Mucosa of gallbladder (tissue), 1 donor: Measurements from ENCODE around the gene SBF2. TPM values are rescaled to one million over a fixed set of nuclear protein-coding genes. Genes with fewer than 3 reads are reported as not detected.

Experiments used
- DNase-seq: peaks from one replicate; pipeline ENCODE4 v3.0.0-alpha.2; 2020; ENCODE audit warnings: low spot score
- total RNA-seq: library from RNA; stranded (reverse); gene quantifications from one replicate; pipeline ENCODE4 v1.2.1, GENCODE V29; 2021
- donor health status: DM: no; HTN: no; CAD: no.

SBF2 gene
- total RNA-seq, 1 donor from 2014 or later: 53.1 TPM

GRCh38 chr11:10302359-10302743, 8.3 kb upstream of the SBF2 start:
- no peak for DNase-seq

DNA sequence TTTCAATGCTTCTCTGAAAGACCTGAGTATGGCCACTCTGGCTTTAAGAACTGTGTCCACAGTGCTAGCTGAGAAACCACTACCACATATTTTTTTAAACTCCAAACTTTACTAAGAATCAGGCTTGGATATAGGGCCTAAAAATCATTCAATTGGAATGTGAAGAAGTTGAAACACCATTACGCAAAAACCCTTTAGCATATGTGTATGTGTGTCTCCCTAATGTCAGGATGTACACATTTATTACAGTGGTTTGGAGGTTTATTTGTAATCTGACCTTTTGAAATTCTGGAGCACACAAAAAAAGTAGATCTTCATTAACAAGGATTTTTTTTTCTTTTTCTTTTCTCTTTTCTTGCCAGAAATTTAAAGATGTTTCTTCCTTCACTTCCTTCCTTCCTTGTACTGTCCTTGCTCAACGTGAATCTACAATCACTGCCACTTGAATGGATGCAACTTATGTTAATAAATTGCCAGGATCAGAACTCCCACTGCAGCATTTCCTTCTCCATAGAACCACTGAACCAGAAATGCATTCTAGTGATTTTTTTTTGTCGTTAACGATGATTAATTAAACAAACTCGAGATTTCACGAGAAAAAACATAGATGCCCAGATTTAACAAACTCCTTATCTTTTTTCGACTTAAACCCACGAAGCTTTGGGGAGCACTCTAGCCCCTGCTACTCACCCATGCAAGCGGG, 7.8 kb upstream of the SBF2 start:
- no peak for DNase-seq

DNA sequence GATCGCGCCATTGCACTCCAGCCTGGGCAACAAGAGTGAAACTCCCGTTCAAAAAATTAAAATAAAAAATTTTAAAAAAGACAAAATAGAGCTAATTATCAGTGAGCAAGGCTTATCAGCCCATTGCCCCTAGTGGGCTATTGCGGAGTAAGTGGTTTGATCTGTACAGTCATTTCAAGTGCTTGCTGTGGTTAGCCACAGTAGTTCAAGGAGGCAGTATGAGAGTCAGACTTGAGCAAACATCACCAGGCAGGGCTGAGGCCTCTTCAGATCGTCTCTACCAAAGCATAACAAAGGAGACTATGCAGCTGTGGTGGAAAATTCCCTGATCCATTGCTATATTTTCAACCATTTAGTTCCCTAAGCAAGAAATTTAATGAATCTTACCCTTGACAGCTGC, 4.3 kb upstream of the SBF2 start:
- no peak for DNase-seq

DNA sequence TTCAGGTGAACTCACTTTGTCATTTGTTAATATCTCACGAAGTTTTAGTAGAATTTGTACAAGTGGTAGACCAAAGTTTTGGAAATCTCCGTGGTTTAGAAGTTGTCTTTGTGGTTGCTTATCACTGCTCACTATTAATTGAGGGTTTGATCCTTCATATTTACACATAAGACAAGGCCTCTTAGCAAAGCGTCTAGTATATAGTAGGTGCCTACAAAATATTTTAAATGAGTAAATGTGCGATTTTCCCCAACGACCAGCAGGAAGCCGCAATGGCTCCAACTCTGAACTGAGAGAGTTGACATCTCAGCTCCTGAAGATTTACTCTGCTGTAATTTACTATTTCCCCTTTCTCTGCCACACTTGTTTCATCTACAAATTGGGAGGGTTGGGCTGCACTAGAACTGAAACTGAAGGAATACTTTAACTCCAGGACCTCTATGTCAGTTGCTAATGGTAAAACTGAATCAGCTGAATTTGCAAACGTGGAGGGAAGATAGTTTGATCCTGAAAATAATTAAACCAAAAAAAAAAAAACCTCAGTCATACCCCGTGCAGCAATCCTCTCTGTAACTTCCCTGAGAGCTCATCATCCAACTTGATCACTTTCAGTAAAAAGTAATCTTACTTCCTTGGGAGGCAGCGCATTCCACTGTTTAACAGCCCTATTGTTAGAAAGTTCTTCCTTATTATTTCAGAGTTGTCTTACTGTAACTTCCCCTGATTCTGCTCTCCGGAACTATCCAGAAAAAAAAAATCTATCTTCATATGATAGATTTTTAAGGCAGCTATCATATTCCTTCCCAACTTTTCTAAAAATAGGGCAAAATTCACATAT, 1.3 kb upstream of the SBF2 start:
- no peak for DNase-seq

- peak; percentile 62 for DNase-seq
Observed at GRCh38 chr11:10294290-10294953, 403 bp upstream of the SBF2 start.

GRCh38 chr11:10291801-10292638, 2.0 kb downstream of the SBF2 start:
- DNase-seq: no peak

DNA sequence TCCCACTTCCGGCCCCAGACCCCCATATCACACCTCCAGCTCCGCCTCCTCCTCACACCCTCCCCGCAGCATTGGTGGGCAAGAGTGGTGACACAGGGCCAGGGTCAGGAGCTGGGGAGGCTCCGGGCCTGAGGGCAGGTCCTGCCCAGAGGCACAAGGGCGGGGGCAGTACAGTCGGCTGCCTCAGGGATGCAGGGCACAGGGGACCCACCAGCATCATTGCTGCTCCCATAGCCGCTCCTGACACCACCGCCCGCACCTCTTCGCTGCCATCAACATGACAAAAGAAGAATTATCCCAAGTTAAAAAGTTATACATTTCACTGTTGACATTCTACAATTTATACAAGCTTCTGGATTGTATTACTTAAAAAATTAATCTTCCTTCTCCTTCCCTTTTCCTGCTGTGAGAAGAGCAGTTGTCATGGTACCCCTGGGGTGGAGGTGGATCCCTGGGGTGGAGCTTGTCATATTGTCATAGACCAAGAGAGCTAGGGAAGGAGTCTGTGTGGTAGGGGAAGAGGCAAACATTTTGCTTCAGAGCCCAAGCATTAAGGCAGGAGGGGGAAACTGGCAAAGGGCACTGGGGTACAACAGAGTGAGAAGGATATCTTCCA, 4.1 kb downstream of the SBF2 start:
- no peak for DNase-seq

DNA sequence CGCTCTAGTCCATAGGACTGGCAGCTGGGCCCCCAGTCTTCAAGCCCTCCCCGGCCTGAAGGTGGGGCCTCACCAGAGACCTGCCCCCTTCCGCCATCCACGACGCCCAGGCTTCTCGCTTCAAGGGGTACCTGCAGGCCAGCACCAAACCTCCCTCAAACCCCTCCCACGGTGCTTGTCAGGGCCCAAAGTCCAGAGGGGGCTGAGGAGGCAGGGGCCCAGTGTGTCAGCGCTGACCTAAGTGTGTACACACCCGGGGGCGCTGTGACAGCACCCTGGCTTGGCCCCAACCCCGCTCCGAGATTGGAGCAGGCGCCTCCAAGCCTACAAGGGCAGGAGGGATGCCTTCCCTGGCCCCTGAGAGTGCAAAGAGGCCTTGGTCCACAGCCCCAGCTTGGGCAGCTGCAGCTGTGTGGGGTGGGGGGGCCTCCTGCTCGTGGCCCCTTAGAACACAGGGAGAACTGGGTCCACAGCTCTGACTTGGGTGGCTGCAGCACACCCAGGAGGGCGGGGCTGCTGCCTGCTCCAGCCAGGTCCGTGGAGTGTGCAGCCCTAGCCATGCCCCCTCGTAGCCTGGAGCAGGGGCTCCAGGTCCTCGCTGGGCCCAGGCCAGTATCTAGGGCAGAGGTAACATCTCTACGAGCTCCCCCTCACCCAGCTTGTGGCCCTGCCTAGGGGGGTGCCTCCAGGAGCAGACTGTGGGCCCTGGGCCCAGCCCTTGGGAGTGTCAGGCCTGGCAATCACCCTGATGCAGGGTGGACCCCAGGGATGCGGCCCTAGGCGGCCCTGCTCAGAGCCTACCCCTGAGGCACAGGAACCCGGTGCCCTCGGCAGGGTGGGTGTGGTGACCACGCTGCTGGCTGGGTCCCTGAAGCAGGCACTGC, 4.9 kb downstream of the SBF2 start:
- no peak for DNase-seq

GRCh38 chr11:10287766-10288715, 6.0 kb downstream of the SBF2 start:
- no peak for DNase-seq

- DNase-seq: no peak
Observed at GRCh38 chr11:10287140-10287539, 6.9 kb downstream of the SBF2 start.

- no peak for DNase-seq
Observed at GRCh38 chr11:10285148-10285802, 8.7 kb downstream of the SBF2 start.

- no peak for DNase-seq
Observed at GRCh38 chr11:10283991-10284390, 10.0 kb downstream of the SBF2 start.

DNA sequence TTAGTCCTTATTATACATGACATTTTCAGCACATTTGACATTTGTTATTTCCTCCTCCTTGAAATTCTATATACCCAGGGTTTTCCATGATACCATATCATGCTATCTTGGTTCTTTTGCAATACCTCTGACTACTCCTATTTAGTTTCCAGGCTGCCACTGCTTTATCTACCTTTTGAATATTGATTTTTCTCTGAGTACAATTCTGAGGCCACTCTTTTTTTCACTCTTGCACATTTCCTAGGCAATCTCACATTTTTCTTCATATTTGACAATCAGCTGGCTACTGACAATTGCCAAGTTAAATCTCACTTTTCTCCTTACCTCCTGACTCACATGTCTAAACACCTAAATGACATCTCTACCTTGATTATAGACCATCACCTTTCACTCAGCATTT, 11.9 kb downstream of the SBF2 start:
- DNase-seq: no peak

DNA sequence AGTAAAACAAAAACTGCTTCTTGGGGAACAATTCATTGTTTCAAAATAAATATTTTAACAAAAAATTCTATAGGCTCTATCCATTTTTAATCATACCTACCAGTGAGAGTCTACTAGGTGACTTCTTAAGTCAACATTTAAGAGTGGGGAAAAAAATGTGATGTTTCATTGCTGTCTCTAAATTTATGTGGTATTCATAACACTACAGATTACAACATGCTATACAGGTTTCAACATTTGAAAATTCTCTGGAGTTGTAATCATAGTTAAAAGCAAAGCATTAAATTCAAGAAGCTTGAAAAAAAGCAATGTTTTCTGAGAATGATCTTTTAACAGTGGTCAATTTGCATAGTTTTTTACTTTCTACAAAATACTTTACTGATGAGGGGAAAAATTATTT, 18.3 kb downstream of the SBF2 start:
- no peak for DNase-seq

GRCh38 chr11:10274726-10275125, 19.3 kb downstream of the SBF2 start:
- DNase-seq: no peak

DNA sequence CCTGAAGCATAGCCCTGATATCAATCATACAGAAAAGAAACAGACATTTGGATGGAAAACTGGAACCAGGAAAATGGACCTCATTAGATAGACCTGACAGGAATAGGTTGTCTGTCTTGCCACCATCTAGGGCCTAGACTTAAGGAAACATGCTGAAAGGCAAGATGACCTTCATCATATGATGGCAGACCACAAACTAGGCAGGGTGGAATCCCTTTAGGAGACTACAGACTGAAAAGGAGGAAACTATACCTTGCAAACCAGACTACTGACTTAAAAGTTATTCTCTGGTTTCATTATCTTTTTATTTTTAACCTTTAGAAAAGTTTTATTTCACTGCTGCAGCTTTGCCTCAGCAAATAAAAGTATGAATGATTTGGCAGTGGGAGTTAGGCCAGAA, 20.3 kb downstream of the SBF2 start:
- no peak for DNase-seq

- no peak for DNase-seq
Observed at GRCh38 chr11:10272132-10272531, 21.9 kb downstream of the SBF2 start.

DNA sequence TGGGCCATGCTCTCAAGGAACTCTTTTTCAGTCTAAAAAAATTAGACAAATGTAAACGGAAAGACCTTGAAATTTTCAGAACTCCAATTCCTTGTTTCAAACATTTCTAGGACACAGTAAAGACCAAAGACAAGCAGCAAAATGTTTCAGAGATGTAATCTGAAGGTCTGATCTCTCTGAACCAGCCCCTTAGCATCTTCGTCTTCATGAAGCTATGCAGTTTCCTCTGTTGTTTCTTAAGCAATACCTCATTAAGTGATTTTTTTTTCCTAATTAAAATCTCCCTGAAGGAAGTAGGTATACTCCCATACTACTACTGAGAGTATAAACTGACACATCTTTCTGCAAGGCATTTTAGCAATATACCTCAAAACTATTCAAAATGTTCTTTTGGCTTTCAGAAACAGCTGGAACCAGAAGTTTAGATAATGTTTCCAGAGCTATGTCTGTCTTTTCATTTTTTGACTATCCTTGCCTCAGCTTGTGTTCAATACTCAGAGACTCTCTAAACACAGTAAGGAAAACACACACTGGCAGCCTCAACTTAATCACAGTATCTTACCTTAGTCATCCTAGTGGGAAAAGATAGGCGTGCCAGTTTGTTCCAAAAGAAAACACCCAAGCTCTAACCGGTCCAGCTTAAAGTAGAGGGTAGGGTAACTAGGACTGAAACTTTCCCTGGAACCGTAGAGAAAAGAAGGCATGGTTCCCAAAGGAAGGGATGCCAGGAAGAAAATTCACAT, 25.1 kb downstream of the SBF2 start:
- DNase-seq: no peak
